K562 (cell line): ENCODE measurements around the gene ADIPOR2. TPM values are rescaled to one million over a fixed set of nuclear protein-coding genes. Genes with fewer than 3 reads are reported as not detected.

Source experiments
- ATAC-seq: fragments of 200-7000 bp; cut with Tn5 transposase; 3 replicates; pipeline ENCODE4 v1.9.1; 2020; ENCODE audit warnings: moderate library complexity
- BruUV-seq: library from RNA; stranded (reverse); fragments of 400-500 nt; replicated peaks from 2 replicates; lab custom pipeline; 2021; lab: Mats Ljungman, UMichigan
- CTCF ChIA-PET: fragments of 300-600 bp; formaldehyde crosslinking; extraction: SDS; loops from one replicate; lab custom pipeline; 2021; ENCODE audit warnings: low intra/inter-chr PET ratio; lab: Yijun Ruan, JAX
- POLR2A ChIA-PET: fragments of 300-600, 350-650 bp; sonication (Branson Sonifier 250); formaldehyde crosslinking; extraction: SDS; loops from one replicate; lab custom pipeline; 2021; ENCODE audit warnings: antibody characterized with exemption, inconsistent platforms; lab: Yijun Ruan, JAX
- DNase-seq, 4 experiments: peaks; one replicate each; pipeline versions ENCODE4 v3.0.0 to v3.0.0-alpha.2; 2011 to 2018; ENCODE audit warnings: low spot score in 3 of 4, mixed read lengths in 3 of 4; ENCODE audit errors: extremely low read depth in 1 of 4
- FAIRE-seq: peaks from 2 replicates; lab custom pipeline; 2011; peaks lifted over from hg19 to GRCh38; lab: Jason Lieb, UNC
- H2AFZ ChIP-seq: 2 replicates; pipeline ENCODE4 v1.6.0; 2011; ENCODE audit warnings: low read depth, low read length, control low read depth, inconsistent platforms
- H3K27ac ChIP-seq: fragments of 200-600 bp; 3 replicates; pipeline ENCODE4 v1.8.0; 2011; ENCODE audit warnings: low read depth, mild to moderate bottlenecking, control low read depth, inconsistent platforms, low read length, moderate library complexity, mixed read lengths; ENCODE audit errors: extremely low read depth
- H3K27me3 ChIP-seq, 2 experiments: fragments of 300-600 bp in 1 of 2; 2 replicates in 1 of 2; 3 replicates in 1 of 2; pipeline versions ENCODE4 v1.6.0 to v1.8.0; 2011; ENCODE audit warnings: inconsistent platforms in 2 of 2, low read length in 2 of 2, mild to moderate bottlenecking in 1 of 2, mixed read lengths in 1 of 2, moderate library complexity in 1 of 2; ENCODE audit not compliant: control insufficient read depth in 2 of 2, insufficient read depth in 2 of 2
- H3K36me3 ChIP-seq: fragments of 300-600 bp; 3 replicates; pipeline ENCODE4 v1.8.0; 2011; ENCODE audit warnings: mild to moderate bottlenecking, low read length, inconsistent platforms; ENCODE audit not compliant: control insufficient read depth, insufficient read depth
- H3K4me1 ChIP-seq, 2 experiments: fragments of 200-600 bp in 1 of 2; replicated peaks in 1 of 2; 2 replicates in 1 of 2; 3 replicates in 1 of 2; pipeline versions ENCODE4 v1.5.1 to v1.8.0; 2011; ENCODE audit warnings: inconsistent platforms in 2 of 2, low read length in 2 of 2, mild to moderate bottlenecking in 1 of 2, mixed read lengths in 1 of 2, moderate library complexity in 1 of 2; ENCODE audit not compliant: control insufficient read depth in 2 of 2, insufficient read depth in 2 of 2
- H3K4me2 ChIP-seq: 2 replicates; pipeline ENCODE4 v1.6.1; 2011; ENCODE audit warnings: low read length, control low read depth, inconsistent platforms, mixed read lengths; ENCODE audit not compliant: insufficient read depth
- H3K4me3 ChIP-seq: fragments of 200-600 bp; sonication (generic), shearing (Covaris generic); 2 replicates; pipeline ENCODE4 v1.5.1; 2016; ENCODE audit warnings: control low read depth, inconsistent platforms
- H3K79me2 ChIP-seq: fragments of 200-600 bp; 3 replicates; pipeline ENCODE4 v1.8.0; 2011; ENCODE audit warnings: low read length, inconsistent platforms; ENCODE audit not compliant: control insufficient read depth, insufficient read depth
- H3K9ac ChIP-seq, 2 experiments: 2 replicates each; pipeline versions ENCODE4 v1.6.0 to v1.6.1; 2011; ENCODE audit warnings: low read depth in 2 of 2, low read length in 2 of 2, control low read depth in 1 of 2, inconsistent platforms in 1 of 2, mild to moderate bottlenecking in 1 of 2, mixed read lengths in 1 of 2; ENCODE audit not compliant: insufficient read depth in 1 of 2
- H3K9me1 ChIP-seq: one replicate; pipeline ENCODE4 v1.6.0; 2011; ENCODE audit warnings: inconsistent platforms, mild to moderate bottlenecking, low read length, moderate library complexity; ENCODE audit not compliant: control insufficient read depth, insufficient read depth
- H3K9me3 ChIP-seq: replicated peaks from 2 replicates; pipeline ENCODE4 v1.5.1; 2011; ENCODE audit warnings: low read depth, low read length, inconsistent platforms; ENCODE audit not compliant: control insufficient read depth, insufficient read depth
- H4K20me1 ChIP-seq: replicated peaks from 2 replicates; pipeline ENCODE4 v1.6.1; 2011; ENCODE audit warnings: low read length, inconsistent platforms, mixed read lengths; ENCODE audit not compliant: control insufficient read depth, insufficient read depth
- PURB ChIP-seq: sonication (generic); formaldehyde crosslinking; IDR thresholded peaks from 2 replicates; pipeline ENCODE4 v1.9.0; 2021; ENCODE audit warnings: low read depth, mild to moderate bottlenecking, missing genetic modification reagents
- RFX1 ChIP-seq: fragments of 450-650 bp; IDR thresholded peaks from 2 replicates; pipeline ENCODE4 v1.6.1; 2016; ENCODE audit warnings: mild to moderate bottlenecking, moderate library complexity
- SAFB ChIP-seq: fragments of 200-400 bp; formaldehyde crosslinking; IDR thresholded peaks from 2 replicates; pipeline ENCODE4 v1.6.1; 2017; ENCODE audit warnings: low read depth, low read length, borderline replicate concordance
- WGBS: fragments of 100-300 bp; shearing (Covaris generic); methylation state at CpG from one replicate; pipeline ENCODE4 v1.1.6; 2016; ENCODE audit warnings: low coverage, mixed read lengths; ENCODE audit not compliant: insufficient coverage; ENCODE audit errors: missing lambda C conversion rate; 5-methylcytosine and 5-hydroxymethylcytosine counted together
- in situ Hi-C: fragments of 300-500 bp; cut with MboI; formaldehyde crosslinking; loops from 4 replicates; pipeline ENCODE4 v1.15.0; 2018; ENCODE audit warnings: inconsistent platforms, mixed read lengths
- intact Hi-C: fragments of 100-400 bp; cut with micrococcal nuclease; formaldehyde crosslinking; loops from 2 replicates; pipeline ENCODE4 v1.14.2; 2022
- polyA plus RNA-seq, 8 experiments: library from polyadenylated mRNA; depleted of rRNA in 4 of 8; stranded (reverse) in 5 of 8; unstranded in 3 of 8; fragments of >200 nt; fragmentation: Nextera tagmentation in 2 of 8; fragmentation: Illumina TruSeq in 1 of 8; extraction: Ambion mirVana in 2 of 8; extraction: Trizol in 1 of 8; gene quantifications; 2 replicates each; pipeline versions ENCODE4 v1.2.1 to v1.2.3, GENCODE V29; 2011 to 2014; ENCODE audit warnings: inconsistent platforms in 1 of 8, missing spikeins in 1 of 8
- total RNA-seq, 7 experiments: library from RNA; depleted of rRNA in 6 of 7; stranded (reverse); fragments of >200 nt in 6 of 7; fragmentation: Illumina TruSeq in 2 of 7; extraction: Trizol in 2 of 7; gene quantifications; 2 replicates each; pipeline versions ENCODE4 v1.2.1 to v1.2.3, GENCODE V29; 2011 to 2021; ENCODE audit warnings: low replicate concordance in 1 of 7
- TF ChIP-seq, protein P1 (sequence below): sonication (generic); formaldehyde crosslinking; IDR thresholded peaks from 2 replicates; pipeline ENCODE4 v1.8.0; 2022; ENCODE audit warnings: missing genetic modification reagents, mild to moderate bottlenecking, moderate library complexity, borderline replicate concordance

The ADIPOR2 gene
- total and polyA plus RNA-seq, 9 of the 15 experiments (the other 6 are each of a cell fraction or from before 2014, with no cell fraction given), result 10.9 to 63.5 (median 46.0) TPM

GRCh38 chr12:1799051-1799881 lies 108.4 kb downstream of the ADIPOR2 start:
- Histone ChIP-seq H3K9me1 (no peaks in the 10 kb centered on the region), H3K79me2 (no peaks in the 10 kb centered on the region), H3K9ac (no peak overlapping the region; a peak in 1 of 4 replicates), H3K9me3 (no peaks in the 10 kb centered on the region), H3K4me3 (no peak overlapping the region), H3K27ac (no peak overlapping the region), H3K27me3 (no peaks in the 10 kb centered on the region), H3K36me3 (no peaks in the 10 kb centered on the region), H4K20me1 (no peaks in the 10 kb centered on the region), H2AFZ (no peak overlapping the region), H3K4me1 (peaks cover 0 to 41% of the 10 kb centered on the region in 2 experiments; a peak in 4 of 5 replicates), H3K4me2 (no peak overlapping the region)
- no peak for FAIRE-seq
- no peak for TF ChIP-seq SAFB
- no peak for TF ChIP-seq PURB (CRISPR knock-in tag)
- TF ChIP-seq, protein P1, sequence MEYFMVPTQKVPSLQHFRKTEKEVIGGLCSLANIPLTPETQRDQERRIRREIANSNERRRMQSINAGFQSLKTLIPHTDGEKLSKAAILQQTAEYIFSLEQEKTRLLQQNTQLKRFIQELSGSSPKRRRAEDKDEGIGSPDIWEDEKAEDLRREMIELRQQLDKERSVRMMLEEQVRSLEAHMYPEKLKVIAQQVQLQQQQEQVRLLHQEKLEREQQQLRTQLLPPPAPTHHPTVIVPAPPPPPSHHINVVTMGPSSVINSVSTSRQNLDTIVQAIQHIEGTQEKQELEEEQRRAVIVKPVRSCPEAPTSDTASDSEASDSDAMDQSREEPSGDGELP (CRISPR knock-in tag), result no peak
- no peak for TF ChIP-seq RFX1
- CTCF ChIA-PET, result no interaction called here
- no TSS peak for BruUV-seq
- no peak for ATAC-seq
- in situ Hi-C loops, result no loop called here
- no peak for DNase-seq
- 37% methylated on average over 18 of the region's 21 CpGs for WGBS
- POLR2A ChIA-PET, result interaction anchor here (0.6 kb wide), 2 partner anchors 113 to 175 kb away, joined by 3 read pairs; no protein-coding TSS in a partner anchor
- intact Hi-C loops, result loop anchor here (10.0 kb wide), 1 partner anchor 236 kb away; no protein-coding TSS in a partner anchor
